ENCODE results near the gene HIGD1A. TPM values are rescaled to one million over a fixed set of nuclear protein-coding genes. Genes with fewer than 3 reads are reported as not detected.

HIGD1A gene
- total RNA-seq, 1 donor: 184 TPM

DNA sequence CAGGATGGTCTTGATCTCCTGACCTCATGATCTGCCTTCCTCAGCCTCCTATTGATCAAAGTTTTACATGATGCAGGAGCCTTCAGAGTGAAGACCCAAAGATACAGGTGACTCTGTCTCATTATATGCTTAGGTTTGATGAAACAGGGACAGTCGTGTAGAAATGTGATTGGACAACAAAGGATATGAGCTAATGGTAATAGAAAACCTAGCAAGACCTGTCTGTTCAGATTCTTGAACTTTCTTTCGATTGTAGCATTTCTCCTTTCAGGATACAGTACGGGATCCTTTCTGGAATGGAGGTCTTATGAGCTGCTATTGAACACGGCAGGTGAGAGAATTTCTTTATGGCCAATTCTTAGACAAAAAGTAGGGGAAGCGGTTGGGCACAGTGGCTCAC is 4.9 kb upstream of the HIGD1A start, which contains the start of gene ACKR2:
Gene ACKR2 (plus strand): TSS at position 244 of the 400 bp plus-strand sequence. CDS start 55,058 bp downstream, outside the sequence.
- TF ChIP-seq, protein P1, sequence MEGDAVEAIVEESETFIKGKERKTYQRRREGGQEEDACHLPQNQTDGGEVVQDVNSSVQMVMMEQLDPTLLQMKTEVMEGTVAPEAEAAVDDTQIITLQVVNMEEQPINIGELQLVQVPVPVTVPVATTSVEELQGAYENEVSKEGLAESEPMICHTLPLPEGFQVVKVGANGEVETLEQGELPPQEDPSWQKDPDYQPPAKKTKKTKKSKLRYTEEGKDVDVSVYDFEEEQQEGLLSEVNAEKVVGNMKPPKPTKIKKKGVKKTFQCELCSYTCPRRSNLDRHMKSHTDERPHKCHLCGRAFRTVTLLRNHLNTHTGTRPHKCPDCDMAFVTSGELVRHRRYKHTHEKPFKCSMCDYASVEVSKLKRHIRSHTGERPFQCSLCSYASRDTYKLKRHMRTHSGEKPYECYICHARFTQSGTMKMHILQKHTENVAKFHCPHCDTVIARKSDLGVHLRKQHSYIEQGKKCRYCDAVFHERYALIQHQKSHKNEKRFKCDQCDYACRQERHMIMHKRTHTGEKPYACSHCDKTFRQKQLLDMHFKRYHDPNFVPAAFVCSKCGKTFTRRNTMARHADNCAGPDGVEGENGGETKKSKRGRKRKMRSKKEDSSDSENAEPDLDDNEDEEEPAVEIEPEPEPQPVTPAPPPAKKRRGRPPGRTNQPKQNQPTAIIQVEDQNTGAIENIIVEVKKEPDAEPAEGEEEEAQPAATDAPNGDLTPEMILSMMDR (IDR thresholded peaks at IDR 0.05; ENCODE audit: insufficient read depth, low read depth, low read length): no peak
- DNase-seq (ENCODE audit: low read depth): no peak

DNA sequence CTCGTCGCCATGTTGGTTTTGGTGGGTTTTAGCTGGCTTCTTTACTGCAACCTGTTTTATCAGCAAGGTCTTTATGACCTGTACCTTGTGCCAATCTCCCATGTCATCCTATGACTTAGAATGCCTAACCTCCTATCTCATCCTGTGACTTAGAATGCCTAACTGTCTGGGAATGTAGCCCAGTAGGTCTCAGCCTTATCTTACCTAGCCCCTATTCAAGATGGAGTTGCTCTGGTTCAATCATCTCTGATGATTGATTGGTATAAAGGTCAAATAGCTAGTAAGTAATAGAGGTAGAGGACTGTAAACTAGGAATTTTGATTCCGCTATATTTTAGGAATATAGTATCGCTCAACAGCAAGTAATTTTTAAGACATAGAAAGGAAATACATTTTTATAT is 3.6 kb upstream of the HIGD1A start:
- H3K4me3 ChIP-seq (ENCODE audit: low read depth, low read length): no peak overlapping the region
- TF ChIP-seq, protein P1 (IDR thresholded peaks at IDR 0.05; ENCODE audit: insufficient read depth, low read depth, low read length): no peak
- DNase-seq (ENCODE audit: low read depth): no peak

More for the DNA sequence above, 4.9 kb upstream of the HIGD1A start, which contains the start of gene ACKR2:
- H3K4me3 ChIP-seq (ENCODE audit: low read depth, low read length): no peak within 1 kb of the TSS

DNA sequence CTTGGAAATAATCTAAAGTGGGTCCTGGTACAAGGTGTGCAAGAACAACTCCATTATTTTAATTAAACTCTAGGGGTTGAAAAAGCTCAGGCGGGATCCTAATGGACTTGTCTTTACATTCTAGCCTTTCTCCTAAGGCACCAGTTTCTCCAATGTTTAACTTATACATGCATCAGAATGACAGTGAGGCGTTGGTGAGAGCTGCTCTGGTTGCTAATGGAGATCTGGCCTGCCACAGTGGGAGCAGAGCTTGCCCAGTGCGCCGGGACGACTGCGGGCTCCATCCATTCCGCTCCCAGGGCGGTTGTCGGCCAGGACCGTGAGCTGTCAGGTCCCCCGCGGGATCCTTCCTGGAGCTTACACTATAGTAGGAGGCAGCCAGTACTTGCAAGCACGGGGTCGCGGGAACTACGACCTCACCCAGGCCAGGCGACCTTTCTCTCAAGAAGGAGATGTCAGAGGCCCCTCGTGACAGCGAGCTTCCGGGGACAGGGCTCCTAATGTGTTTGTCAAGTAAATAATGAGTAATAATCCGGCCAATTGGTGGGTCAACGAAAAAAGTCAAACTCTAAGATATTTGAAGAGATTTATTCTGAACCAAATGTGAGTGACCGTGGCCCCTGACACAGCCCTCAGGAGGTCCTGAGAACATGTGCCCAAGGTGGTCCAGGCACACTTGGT is 991 bp upstream of the HIGD1A start:
- DNase-seq (ENCODE audit: low read depth): no peak
- peak overlapping the region; percentile 68 for H3K4me3 ChIP-seq (ENCODE audit: low read depth, low read length)
- TF ChIP-seq, protein P1 (IDR thresholded peaks at IDR 0.05; ENCODE audit: insufficient read depth, low read depth, low read length): no peak

DNA sequence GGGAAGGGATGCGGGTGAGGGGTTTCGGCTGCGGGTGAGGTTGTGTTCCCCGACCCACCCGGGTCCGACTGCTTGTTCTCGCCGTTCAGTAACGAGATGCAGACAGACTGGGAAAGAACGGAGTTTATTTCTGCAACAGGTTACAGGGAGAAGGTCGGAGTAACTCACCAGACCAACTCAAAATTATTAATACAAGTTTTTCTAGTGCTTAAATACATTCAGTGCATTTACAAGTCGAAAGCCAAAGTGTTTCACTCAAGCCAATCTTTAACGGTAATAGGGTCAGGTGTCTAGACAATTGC is 492 bp upstream of the HIGD1A start:
- peak; percentile 16 for DNase-seq (ENCODE audit: low read depth)
- H3K4me3 ChIP-seq (ENCODE audit: low read depth, low read length): peak overlapping the region; percentile 68
- TF ChIP-seq, protein P1 (IDR thresholded peaks at IDR 0.05; ENCODE audit: insufficient read depth, low read depth, low read length): no peak

DNA sequence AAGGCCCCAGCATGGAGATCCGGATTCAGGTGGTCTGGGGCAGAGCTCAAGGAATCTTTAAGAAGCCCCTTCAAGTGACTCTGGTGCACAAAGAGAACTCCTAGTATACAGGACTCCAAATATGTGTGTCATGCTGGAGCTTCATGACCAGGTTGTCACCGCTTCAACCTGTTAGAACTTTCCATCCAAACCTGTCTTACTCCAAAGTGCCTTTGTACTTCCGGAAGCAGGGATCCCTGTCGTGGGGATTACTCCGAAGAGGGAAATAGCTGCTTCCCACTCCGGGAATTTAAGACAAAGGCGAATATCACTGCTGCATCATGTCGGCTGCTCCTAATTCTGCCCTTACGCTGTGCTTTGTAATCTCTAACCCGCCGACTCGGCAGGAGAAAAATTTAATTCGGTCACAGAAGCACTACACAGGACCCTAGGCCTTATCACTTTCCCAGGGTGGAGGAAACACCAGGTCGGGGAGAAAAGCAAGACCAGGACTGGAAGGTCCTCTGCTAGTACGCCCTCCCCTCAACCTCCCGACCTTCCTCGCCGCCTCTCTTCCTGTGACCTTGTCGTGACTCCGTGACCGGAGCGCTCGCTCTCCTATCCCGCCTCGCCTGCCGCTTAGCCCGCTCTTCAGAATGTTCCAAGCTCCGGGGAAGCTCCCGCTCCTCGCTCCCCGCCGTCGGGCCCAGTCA is 730 bp downstream of the HIGD1A start:
- TF ChIP-seq, protein P1 (IDR thresholded peaks at IDR 0.05; ENCODE audit: insufficient read depth, low read depth, low read length): no peak
- H3K4me3 ChIP-seq (ENCODE audit: low read depth, low read length): peak overlapping the region; percentile 68
- peak; percentile 46 for DNase-seq (ENCODE audit: low read depth)

DNA sequence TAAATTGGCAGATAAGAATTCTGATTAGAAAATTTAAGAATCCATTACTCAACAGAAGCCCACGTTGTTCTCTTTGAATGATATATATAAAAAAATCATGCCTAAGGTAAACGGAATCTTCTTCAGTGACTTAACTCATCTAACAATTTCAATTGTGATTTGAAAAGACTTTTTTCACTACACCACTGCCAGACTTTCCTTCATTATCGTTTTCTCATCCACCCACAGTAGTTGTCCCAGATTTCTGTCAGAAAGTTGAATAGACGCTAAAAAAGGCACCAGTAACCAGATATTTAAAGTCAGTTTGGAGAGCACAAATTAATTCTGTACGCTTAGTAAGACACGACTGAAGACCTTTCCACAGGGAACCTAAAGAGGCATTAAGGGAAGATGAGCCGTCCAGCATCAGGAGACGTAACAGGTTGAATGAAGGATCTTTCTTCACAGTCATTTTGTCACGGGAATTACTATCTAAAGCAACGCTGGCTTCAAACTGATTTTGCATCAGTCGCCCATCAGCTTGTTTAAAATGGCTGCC is 1.3 kb downstream of the HIGD1A start:
- peak overlapping the region; percentile 68 for H3K4me3 ChIP-seq (ENCODE audit: low read depth, low read length)
- TF ChIP-seq, protein P1 (IDR thresholded peaks at IDR 0.05; ENCODE audit: insufficient read depth, low read depth, low read length): no peak
- no peak for DNase-seq (ENCODE audit: low read depth)

Measured in fibroblast of villous mesenchyme (primary cell).